DMS79 (cell line): ENCODE data around the gene EXOC3L2.
A peak's percentile ranks its signal among the peaks of the same experiment; 100 is the strongest.
"Not testable (repeated sequence)": the region's sequence is repeated elsewhere in the genome, so short reads cannot be mapped to it uniquely, and the experiment has no call there.

ENCODE experiments used
- DNase-seq: peaks from one replicate; lab custom pipeline; 2025; lab: John Stamatoyannopoulos, UW

The EXOC3L2 gene

GRCh38 chr19:45255611-45256157 is 10.5 kb upstream of the EXOC3L2 start:
- DNase-seq = no peak

GRCh38 chr19:45254044-45254531 is 8.9 kb upstream of the EXOC3L2 start:
- no peak for DNase-seq

GRCh38 chr19:45253396-45254027 is 8.3 kb upstream of the EXOC3L2 start:
- DNase-seq = no peak

GRCh38 chr19:45251452-45252354 is 6.5 kb upstream of the EXOC3L2 start:
- DNase-seq = no peak

GRCh38 chr19:45250832-45251451 is 5.7 kb upstream of the EXOC3L2 start, which contains the start of gene MARK4:
Gene MARK4, plus strand, starts transcription at chr19:45251271. Its CDS starts 318 bp downstream, at chr19:45251589.
- peak; percentile 29 for DNase-seq

GRCh38 chr19:45250216-45250831 is 5.1 kb upstream of the EXOC3L2 start:
- DNase-seq = no peak

GRCh38 chr19:45249261-45250033 is 4.2 kb upstream of the EXOC3L2 start:
- no peak for DNase-seq

- DNase-seq = no peak
Observed at GRCh38 chr19:45247136-45247535, 1.9 kb upstream of the EXOC3L2 start.

- DNase-seq = no peak
Observed at GRCh38 chr19:45245826-45246225, 619 bp upstream of the EXOC3L2 start.

GRCh38 chr19:45244133-45244794 is 943 bp downstream of the EXOC3L2 start:
- no peak for DNase-seq

- DNase-seq = no peak
Observed at GRCh38 chr19:45243144-45243732, 2.0 kb downstream of the EXOC3L2 start.

GRCh38 chr19:45238556-45238955 is 6.7 kb downstream of the EXOC3L2 start:
- no peak for DNase-seq

GRCh38 chr19:45235485-45235884 is 9.7 kb downstream of the EXOC3L2 start:
- no peak for DNase-seq

- no peak for DNase-seq
Observed at GRCh38 chr19:45234089-45234869, 10.9 kb downstream of the EXOC3L2 start.

- DNase-seq = no peak
Observed at GRCh38 chr19:45231891-45232290, 13.3 kb downstream of the EXOC3L2 start.

- not testable (repeated sequence) for DNase-seq
Observed at GRCh38 chr19:45229056-45229455, 16.2 kb downstream of the EXOC3L2 start.

GRCh38 chr19:45224645-45225044 is 20.6 kb downstream of the EXOC3L2 start:
- DNase-seq = no peak

- no peak for DNase-seq
Observed at GRCh38 chr19:45223879-45224278, 21.3 kb downstream of the EXOC3L2 start.

- DNase-seq = no peak
Observed at GRCh38 chr19:45222724-45223123, 22.5 kb downstream of the EXOC3L2 start.
